ENCODE results near the gene CLCN7. TPM values are rescaled to one million over a fixed set of nuclear protein-coding genes. Genes with fewer than 3 reads are reported as not detected.

The CLCN7 gene
- polyA plus RNA-seq, 1 donor = 93.6 TPM

- no peak overlapping the region for H3K4me3 ChIP-seq (ENCODE audit: low read length)
- no peaks in the 10 kb centered on the region for H3K9me3 ChIP-seq (ENCODE audit: control insufficient read depth, low read depth, low read length)
- H3K27ac ChIP-seq (ENCODE audit: low read length) = no peak overlapping the region
- DNase-seq = no peak
- no peaks in the 10 kb centered on the region for H3K27me3 ChIP-seq (ENCODE audit: control insufficient read depth, insufficient read depth, low read length)
- peaks cover 87% of the 10 kb centered on the region for H3K36me3 ChIP-seq (ENCODE audit: control insufficient read depth, insufficient read depth, low read length)
- no CpG with 5 or more reads among the region's 20 CpGs for WGBS (ENCODE audit: insufficient coverage, low lambda C conversion rate)
- H3K4me1 ChIP-seq (ENCODE audit: control insufficient read depth, insufficient read depth, low read length) = no peaks in the 10 kb centered on the region
Observed at GRCh38 chr16:1452530-1452929, 22.3 kb downstream of the CLCN7 start.

GRCh38 chr16:1451702-1452392 lies 23.0 kb downstream of the CLCN7 start:
- WGBS (ENCODE audit: insufficient coverage, low lambda C conversion rate) = no CpG with 5 or more reads among the region's 34 CpGs
- Histone ChIP-seq H3K27me3 (ENCODE audit: control insufficient read depth, insufficient read depth, low read length) (no peaks in the 10 kb centered on the region), H3K4me1 (ENCODE audit: control insufficient read depth, insufficient read depth, low read length) (no peaks in the 10 kb centered on the region), H3K36me3 (ENCODE audit: control insufficient read depth, insufficient read depth, low read length) (peaks cover 86% of the 10 kb centered on the region), H3K4me3 (ENCODE audit: low read length) (no peak overlapping the region), H3K9me3 (ENCODE audit: control insufficient read depth, low read depth, low read length) (no peaks in the 10 kb centered on the region), H3K27ac (ENCODE audit: low read length) (no peak overlapping the region)
- DNase-seq = no peak

GRCh38 chr16:1450841-1451240 lies 24.0 kb downstream of the CLCN7 start:
- no peak overlapping the region for H3K27ac ChIP-seq (ENCODE audit: low read length)
- H3K4me1 ChIP-seq (ENCODE audit: control insufficient read depth, insufficient read depth, low read length) = no peaks in the 10 kb centered on the region
- H3K27me3 ChIP-seq (ENCODE audit: control insufficient read depth, insufficient read depth, low read length) = no peaks in the 10 kb centered on the region
- peaks cover 91% of the 10 kb centered on the region for H3K36me3 ChIP-seq (ENCODE audit: control insufficient read depth, insufficient read depth, low read length)
- WGBS (ENCODE audit: insufficient coverage, low lambda C conversion rate) = no CpG with 5 or more reads among the region's 21 CpGs
- no peak overlapping the region for H3K4me3 ChIP-seq (ENCODE audit: low read length)
- H3K9me3 ChIP-seq (ENCODE audit: control insufficient read depth, low read depth, low read length) = no peaks in the 10 kb centered on the region
- no peak for DNase-seq

GRCh38 chr16:1450218-1450617 lies 24.6 kb downstream of the CLCN7 start:
- no peak overlapping the region for H3K4me3 ChIP-seq (ENCODE audit: low read length)
- WGBS (ENCODE audit: insufficient coverage, low lambda C conversion rate) = no CpG with 5 or more reads among the region's 29 CpGs
- DNase-seq = no peak
- no peaks in the 10 kb centered on the region for H3K27me3 ChIP-seq (ENCODE audit: control insufficient read depth, insufficient read depth, low read length)
- peaks cover 85% of the 10 kb centered on the region for H3K36me3 ChIP-seq (ENCODE audit: control insufficient read depth, insufficient read depth, low read length)
- H3K4me1 ChIP-seq (ENCODE audit: control insufficient read depth, insufficient read depth, low read length) = no peaks in the 10 kb centered on the region
- no peaks in the 10 kb centered on the region for H3K9me3 ChIP-seq (ENCODE audit: control insufficient read depth, low read depth, low read length)
- no peak overlapping the region for H3K27ac ChIP-seq (ENCODE audit: low read length)

- H3K27ac ChIP-seq (ENCODE audit: low read length) = no peak overlapping the region
- H3K36me3 ChIP-seq (ENCODE audit: control insufficient read depth, insufficient read depth, low read length) = peaks cover 75% of the 10 kb centered on the region
- WGBS (ENCODE audit: insufficient coverage, low lambda C conversion rate) = no CpG with 5 or more reads among the region's 25 CpGs
- H3K9me3 ChIP-seq (ENCODE audit: control insufficient read depth, low read depth, low read length) = no peaks in the 10 kb centered on the region
- no peaks in the 10 kb centered on the region for H3K4me1 ChIP-seq (ENCODE audit: control insufficient read depth, insufficient read depth, low read length)
- no peak for DNase-seq
- no peak overlapping the region for H3K4me3 ChIP-seq (ENCODE audit: low read length)
- H3K27me3 ChIP-seq (ENCODE audit: control insufficient read depth, insufficient read depth, low read length) = no peaks in the 10 kb centered on the region
Observed at GRCh38 chr16:1449201-1449788, 25.5 kb downstream of the CLCN7 start.

GRCh38 chr16:1448536-1449116 lies 26.2 kb downstream of the CLCN7 start:
- DNase-seq = no peak
- Histone ChIP-seq H3K36me3 (ENCODE audit: control insufficient read depth, insufficient read depth, low read length) (peaks cover 70% of the 10 kb centered on the region), H3K27ac (ENCODE audit: low read length) (no peak overlapping the region), H3K4me1 (ENCODE audit: control insufficient read depth, insufficient read depth, low read length) (no peaks in the 10 kb centered on the region), H3K27me3 (ENCODE audit: control insufficient read depth, insufficient read depth, low read length) (no peaks in the 10 kb centered on the region), H3K9me3 (ENCODE audit: control insufficient read depth, low read depth, low read length) (no peaks in the 10 kb centered on the region), H3K4me3 (ENCODE audit: low read length) (no peak overlapping the region)
- no CpG with 5 or more reads among the region's 30 CpGs for WGBS (ENCODE audit: insufficient coverage, low lambda C conversion rate)

- Histone ChIP-seq H3K27ac (ENCODE audit: low read length) (no peak overlapping the region), H3K4me3 (ENCODE audit: low read length) (no peak overlapping the region), H3K27me3 (ENCODE audit: control insufficient read depth, insufficient read depth, low read length) (no peaks in the 10 kb centered on the region), H3K9me3 (ENCODE audit: control insufficient read depth, low read depth, low read length) (no peaks in the 10 kb centered on the region), H3K36me3 (ENCODE audit: control insufficient read depth, insufficient read depth, low read length) (peaks cover 64% of the 10 kb centered on the region), H3K4me1 (ENCODE audit: control insufficient read depth, insufficient read depth, low read length) (no peaks in the 10 kb centered on the region)
- no peak for DNase-seq
- WGBS (ENCODE audit: insufficient coverage, low lambda C conversion rate) = no CpG with 5 or more reads among the region's 11 CpGs
Observed at GRCh38 chr16:1447965-1448364, 26.9 kb downstream of the CLCN7 start.

- Histone ChIP-seq H3K36me3 (ENCODE audit: control insufficient read depth, insufficient read depth, low read length) (peaks cover 52% of the 10 kb centered on the region), H3K9me3 (ENCODE audit: control insufficient read depth, low read depth, low read length) (no peaks in the 10 kb centered on the region), H3K4me1 (ENCODE audit: control insufficient read depth, insufficient read depth, low read length) (no peaks in the 10 kb centered on the region), H3K27ac (ENCODE audit: low read length) (no peak overlapping the region), H3K27me3 (ENCODE audit: control insufficient read depth, insufficient read depth, low read length) (no peaks in the 10 kb centered on the region), H3K4me3 (ENCODE audit: low read length) (no peak overlapping the region)
- DNase-seq = no peak
- no CpG with 5 or more reads among the region's 41 CpGs for WGBS (ENCODE audit: insufficient coverage, low lambda C conversion rate)
Observed at GRCh38 chr16:1446296-1447080, 28.3 kb downstream of the CLCN7 start.

- no peak overlapping the region for H3K4me3 ChIP-seq (ENCODE audit: low read length)
- peaks cover 44% of the 10 kb centered on the region for H3K36me3 ChIP-seq (ENCODE audit: control insufficient read depth, insufficient read depth, low read length)
- WGBS (ENCODE audit: insufficient coverage, low lambda C conversion rate) = no CpG with 5 or more reads among the region's 25 CpGs
- H3K4me1 ChIP-seq (ENCODE audit: control insufficient read depth, insufficient read depth, low read length) = no peaks in the 10 kb centered on the region
- DNase-seq = no peak
- H3K27me3 ChIP-seq (ENCODE audit: control insufficient read depth, insufficient read depth, low read length) = no peaks in the 10 kb centered on the region
- no peak overlapping the region for H3K27ac ChIP-seq (ENCODE audit: low read length)
- no peaks in the 10 kb centered on the region for H3K9me3 ChIP-seq (ENCODE audit: control insufficient read depth, low read depth, low read length)
Observed at GRCh38 chr16:1445518-1446203, 29.2 kb downstream of the CLCN7 start.
